ENCODE results near the gene TFCP2. TPM values are rescaled to one million over a fixed set of nuclear protein-coding genes. Genes with fewer than 3 reads are reported as not detected.
"Not testable (repeated sequence)": the region's sequence is repeated elsewhere in the genome, so short reads cannot be mapped to it uniquely, and the experiment has no call there.

TFCP2 gene
- total RNA-seq, 2 experiments from 2014 or later: 23.6 to 25.4 TPM

GRCh38 chr12:51087818-51088217 lies 85.1 kb downstream of the TFCP2 start:
- peaks cover 1% of the 10 kb centered on the region for H3K36me3 Mint-ChIP-seq (ENCODE audit: low read depth)
- DNase-seq: peak; percentile 56
- H3K27ac Mint-ChIP-seq: no peak overlapping the region
- H3K4me3 Mint-ChIP-seq: no peak overlapping the region
- H3K9me3 Mint-ChIP-seq: no peaks in the 10 kb centered on the region
- CTCF ChIA-PET: interaction anchor here (1.3 kb wide), 1 partner anchor 130 kb away, joined by 3 read pairs; the partner anchor contains the start of gene POU6F1
- H3K4me1 Mint-ChIP-seq (ENCODE audit: low read depth): peaks cover 19% of the 10 kb centered on the region
- intact Hi-C loops (cut with micrococcal nuclease): no loop called here
- H3K27me3 Mint-ChIP-seq (ENCODE audit: low read depth): no peaks in the 10 kb centered on the region

GRCh38 chr12:51086933-51087332 lies 86.0 kb downstream of the TFCP2 start:
- H3K27me3 Mint-ChIP-seq (ENCODE audit: low read depth): no peaks in the 10 kb centered on the region
- intact Hi-C loops (cut with micrococcal nuclease): no loop called here

GRCh38 chr12:51085757-51086156 lies 87.2 kb downstream of the TFCP2 start:
- intact Hi-C loops (cut with micrococcal nuclease): no loop called here
- H3K27ac Mint-ChIP-seq: no peak overlapping the region
- CTCF ChIA-PET: interaction anchor here (0.7 to 1.2 kb wide), 2 partner anchors 10 to 264 kb away, joined by 3 read pairs; no protein-coding TSS in a partner anchor
- no peaks in the 10 kb centered on the region for H3K27me3 Mint-ChIP-seq (ENCODE audit: low read depth)
- H3K9me3 Mint-ChIP-seq: no peaks in the 10 kb centered on the region
- peaks cover 1% of the 10 kb centered on the region for H3K36me3 Mint-ChIP-seq (ENCODE audit: low read depth)
- no peak for DNase-seq
- H3K4me1 Mint-ChIP-seq (ENCODE audit: low read depth): peaks cover 33% of the 10 kb centered on the region
- no peak overlapping the region for H3K4me3 Mint-ChIP-seq

More at GRCh38 chr12:51086933-51087332, 86.0 kb downstream of the TFCP2 start:
- DNase-seq: no peak
- Mint-ChIP-seq H3K36me3 (ENCODE audit: low read depth) (peaks cover 1% of the 10 kb centered on the region), H3K27ac (no peak overlapping the region), H3K4me3 (no peak overlapping the region), H3K9me3 (no peaks in the 10 kb centered on the region), H3K4me1 (ENCODE audit: low read depth) (peaks cover 27% of the 10 kb centered on the region)
- CTCF ChIA-PET: interaction anchor here (0.7 to 1.3 kb wide), 2 partner anchors 78 to 131 kb away, joined by 3 read pairs; partner anchors contain the start of gene POU6F1

DNA sequence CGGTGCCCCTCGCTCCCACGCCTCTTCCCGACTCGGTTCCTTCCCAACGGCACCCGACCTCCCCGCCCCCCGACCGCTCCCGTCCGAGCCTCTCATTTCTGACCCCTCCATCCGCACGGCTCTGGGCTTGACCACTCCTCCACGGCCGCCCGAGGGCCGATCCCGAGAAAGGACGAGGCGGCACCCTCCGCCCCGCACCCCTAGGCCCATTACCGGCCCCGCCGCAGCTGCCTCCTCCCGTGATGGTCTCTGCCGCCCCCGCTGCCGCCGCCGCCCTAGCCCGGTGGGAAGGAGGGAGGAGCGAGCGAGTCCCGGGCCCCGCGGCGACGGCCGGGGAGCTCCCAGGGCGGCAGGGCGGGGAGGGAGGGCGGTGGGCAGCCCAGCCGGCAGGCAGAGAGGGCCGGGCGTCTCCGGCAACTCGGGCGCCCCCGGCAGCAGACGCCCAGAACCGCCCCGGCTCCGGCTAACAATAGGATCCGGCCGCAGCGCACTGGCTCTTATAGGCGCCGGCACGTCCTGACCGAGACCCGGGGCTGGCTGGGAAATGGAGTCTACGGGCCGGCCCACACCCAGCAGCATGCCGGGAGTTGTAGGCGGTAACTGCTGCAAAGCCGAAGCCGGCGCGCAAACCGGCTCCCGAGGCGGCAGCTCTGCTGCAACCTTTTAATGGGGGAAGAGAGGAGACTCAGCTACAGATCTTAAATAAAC lies 89.7 kb downstream of the TFCP2 start, which contains the start of gene CSRNP2:
Gene CSRNP2, minus strand, starts transcription at position 471 of the 708 bp plus-strand sequence. CDS start 7,035 bp downstream, outside the sequence.
- intact Hi-C loops (cut with micrococcal nuclease): loop anchor here (1.0 to 2.0 kb wide), 6 partner anchors 35 to 241 kb away; partner anchors contain the start of genes BIN2, DAZAP2, LETMD1 and POU6F1
- CTCF ChIA-PET: interaction anchor here (0.7 to 0.9 kb wide), 2 partner anchors 134 to 258 kb away, joined by 3 read pairs; no protein-coding TSS in a partner anchor
- peak within 1 kb of the TSS; percentile 94 for H3K4me3 Mint-ChIP-seq
- peaks cover 35% of the 10 kb centered on the region for H3K4me1 Mint-ChIP-seq (ENCODE audit: low read depth)
- H3K27me3 Mint-ChIP-seq (ENCODE audit: low read depth): no peaks in the 10 kb centered on the region
- no peaks in the 10 kb centered on the region for H3K9me3 Mint-ChIP-seq
- H3K27ac Mint-ChIP-seq: peak within 1 kb of the TSS; percentile 70
- peaks cover 5% of the 10 kb centered on the region for H3K36me3 Mint-ChIP-seq (ENCODE audit: low read depth)
- DNase-seq: peak; percentile 96

- H3K36me3 Mint-ChIP-seq (ENCODE audit: low read depth): peaks cover 5% of the 10 kb centered on the region
- intact Hi-C loops (cut with micrococcal nuclease): loop anchor here (1.0 to 2.0 kb wide), 6 partner anchors 34 to 242 kb away; partner anchors contain the start of genes BIN2, DAZAP2, LETMD1 and POU6F1
- peak overlapping the region; percentile 94 for H3K4me3 Mint-ChIP-seq
- H3K9me3 Mint-ChIP-seq: no peaks in the 10 kb centered on the region
- no peaks in the 10 kb centered on the region for H3K27me3 Mint-ChIP-seq (ENCODE audit: low read depth)
- CTCF ChIA-PET: interaction anchor here (0.9 kb wide), 1 partner anchor 259 kb away, joined by 3 read pairs; no protein-coding TSS in a partner anchor
- peak overlapping the region; percentile 70 for H3K27ac Mint-ChIP-seq
- DNase-seq: peak; percentile 51
- H3K4me1 Mint-ChIP-seq (ENCODE audit: low read depth): peaks cover 31% of the 10 kb centered on the region
Measured at GRCh38 chr12:51082561-51083125, 90.3 kb downstream of the TFCP2 start.

- H3K4me3 Mint-ChIP-seq: no peak overlapping the region
- H3K27me3 Mint-ChIP-seq (ENCODE audit: low read depth): no peaks in the 10 kb centered on the region
- DNase-seq: no peak
- H3K9me3 Mint-ChIP-seq: no peaks in the 10 kb centered on the region
- H3K4me1 Mint-ChIP-seq (ENCODE audit: low read depth): peaks cover 28% of the 10 kb centered on the region
- H3K27ac Mint-ChIP-seq: no peak overlapping the region
- CTCF ChIA-PET: interaction anchor here (0.6 to 0.9 kb wide), 3 partner anchors 9 to 270 kb away, joined by 3 to 7 read pairs (median 5); no protein-coding TSS in a partner anchor
- intact Hi-C loops (cut with micrococcal nuclease): no loop called here
- H3K36me3 Mint-ChIP-seq (ENCODE audit: low read depth): peaks cover 5% of the 10 kb centered on the region
Measured at GRCh38 chr12:51081421-51081820, 91.5 kb downstream of the TFCP2 start.

DNA sequence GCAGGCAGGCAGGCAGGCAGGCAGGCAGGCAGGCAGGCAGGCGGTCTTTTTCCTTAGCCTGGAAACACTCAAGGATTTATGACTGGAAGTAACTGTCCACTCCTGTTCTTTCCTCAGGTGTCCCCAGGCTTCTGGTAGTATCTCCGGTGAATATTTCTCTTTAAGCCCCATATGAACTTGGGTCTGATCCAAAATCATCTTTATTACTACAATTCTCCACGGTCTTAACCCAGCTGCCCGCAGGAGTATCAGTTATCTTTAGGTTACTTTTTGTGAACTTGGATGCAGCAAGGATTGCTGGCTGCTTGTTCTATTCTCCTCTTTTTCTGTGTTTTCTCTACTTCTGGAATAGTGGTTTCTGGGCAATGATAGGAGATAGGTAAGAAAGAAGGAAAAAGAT lies 92.8 kb downstream of the TFCP2 start:
- Mint-ChIP-seq H3K27ac (no peak overlapping the region), H3K36me3 (ENCODE audit: low read depth) (peaks cover 5% of the 10 kb centered on the region), H3K9me3 (no peaks in the 10 kb centered on the region), H3K4me3 (no peak overlapping the region), H3K27me3 (ENCODE audit: low read depth) (no peaks in the 10 kb centered on the region), H3K4me1 (ENCODE audit: low read depth) (peaks cover 32% of the 10 kb centered on the region)
- intact Hi-C loops (cut with micrococcal nuclease): no loop called here
- DNase-seq: no peak
- CTCF ChIA-PET: no interaction called here

DNA sequence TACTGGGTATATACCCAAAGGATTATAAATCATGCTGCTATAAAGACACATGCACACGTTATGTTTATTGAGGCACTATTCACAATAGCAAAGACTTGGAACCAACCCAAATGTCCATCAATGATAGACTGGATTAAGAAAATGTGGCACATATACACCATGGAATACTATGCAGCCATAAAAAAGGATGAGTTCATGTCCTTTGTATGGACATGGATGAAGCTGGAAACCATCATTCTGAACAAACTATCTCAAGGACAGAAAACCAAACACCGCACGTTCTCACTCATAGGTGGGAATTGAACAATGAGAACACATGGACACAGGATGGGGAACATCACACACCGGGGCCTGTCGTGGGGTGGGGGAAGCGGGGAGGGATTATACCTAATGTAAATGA lies 94.1 kb downstream of the TFCP2 start:
- H3K36me3 Mint-ChIP-seq (ENCODE audit: low read depth); DNase-seq; H3K27me3 Mint-ChIP-seq (ENCODE audit: low read depth); H3K4me3 Mint-ChIP-seq; H3K9me3 Mint-ChIP-seq; H3K27ac Mint-ChIP-seq; intact Hi-C loops (cut with micrococcal nuclease); CTCF ChIA-PET: not testable (repeated sequence)
- peaks cover 32% of the 10 kb centered on the region for H3K4me1 Mint-ChIP-seq (ENCODE audit: low read depth)

GRCh38 chr12:51078346-51078745 lies 94.6 kb downstream of the TFCP2 start:
- CTCF ChIA-PET; H3K9me3 Mint-ChIP-seq; H3K4me3 Mint-ChIP-seq; H3K27ac Mint-ChIP-seq; H3K27me3 Mint-ChIP-seq (ENCODE audit: low read depth); H3K36me3 Mint-ChIP-seq (ENCODE audit: low read depth); intact Hi-C loops (cut with micrococcal nuclease); DNase-seq: not testable (repeated sequence)
- H3K4me1 Mint-ChIP-seq (ENCODE audit: low read depth): peaks cover 28% of the 10 kb centered on the region

GRCh38 chr12:51077930-51078329 lies 95.0 kb downstream of the TFCP2 start:
- no peak overlapping the region for H3K4me3 Mint-ChIP-seq

GRCh38 chr12:51076236-51076930 lies 96.6 kb downstream of the TFCP2 start:
- H3K27ac Mint-ChIP-seq: no peak overlapping the region
- no peak overlapping the region for H3K4me3 Mint-ChIP-seq
- intact Hi-C loops (cut with micrococcal nuclease): no loop called here
- H3K4me1 Mint-ChIP-seq (ENCODE audit: low read depth): peaks cover 14% of the 10 kb centered on the region
- H3K36me3 Mint-ChIP-seq (ENCODE audit: low read depth): peaks cover 13% of the 10 kb centered on the region
- no peaks in the 10 kb centered on the region for H3K27me3 Mint-ChIP-seq (ENCODE audit: low read depth)
- H3K9me3 Mint-ChIP-seq: no peaks in the 10 kb centered on the region
- CTCF ChIA-PET: interaction anchor here (0.6 to 1.7 kb wide), 4 partner anchors 9 to 128 kb away, joined by 3 to 6 read pairs (median 4); no protein-coding TSS in a partner anchor
- peak; percentile 37 for DNase-seq

More at GRCh38 chr12:51077930-51078329, 95.0 kb downstream of the TFCP2 start:
- intact Hi-C loops (cut with micrococcal nuclease): no loop called here
- H3K9me3 Mint-ChIP-seq: no peaks in the 10 kb centered on the region
- CTCF ChIA-PET: no interaction called here
- H3K27ac Mint-ChIP-seq: no peak overlapping the region
- H3K27me3 Mint-ChIP-seq (ENCODE audit: low read depth): no peaks in the 10 kb centered on the region
- no peak for DNase-seq
- peaks cover 28% of the 10 kb centered on the region for H3K4me1 Mint-ChIP-seq (ENCODE audit: low read depth)
- H3K36me3 Mint-ChIP-seq (ENCODE audit: low read depth): peaks cover 10% of the 10 kb centered on the region

DNA sequence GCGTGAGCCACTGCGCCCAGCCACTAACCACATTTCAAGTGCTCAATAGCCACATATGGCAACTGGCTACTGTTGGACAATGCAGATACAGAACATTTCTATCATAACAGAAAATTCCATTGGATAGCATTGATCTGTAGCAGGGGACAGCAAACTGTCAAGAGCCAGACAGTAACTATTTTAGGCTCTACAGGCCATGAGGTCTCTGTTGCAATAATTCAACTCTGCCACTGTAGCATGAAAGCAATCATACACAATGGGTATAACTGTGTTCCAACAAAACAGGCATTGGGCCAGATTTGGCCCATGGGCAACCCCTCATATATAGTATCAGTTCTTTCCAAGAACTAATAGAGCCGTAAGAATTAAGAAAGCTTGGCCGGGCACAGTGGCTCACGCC lies 97.5 kb downstream of the TFCP2 start:
- no peaks in the 10 kb centered on the region for H3K27me3 Mint-ChIP-seq (ENCODE audit: low read depth)
- CTCF ChIA-PET: interaction anchor here (1.2 to 1.7 kb wide), 2 partner anchors 11 to 14 kb away, joined by 3 to 5 read pairs; no protein-coding TSS in a partner anchor
- no peak for DNase-seq
- H3K36me3 Mint-ChIP-seq (ENCODE audit: low read depth): peaks cover 12% of the 10 kb centered on the region
- H3K4me1 Mint-ChIP-seq (ENCODE audit: low read depth): peaks cover 13% of the 10 kb centered on the region
- H3K27ac Mint-ChIP-seq: no peak overlapping the region
- no peaks in the 10 kb centered on the region for H3K9me3 Mint-ChIP-seq
- H3K4me3 Mint-ChIP-seq: no peak overlapping the region
- intact Hi-C loops (cut with micrococcal nuclease): no loop called here
